Fibroblast of lung (primary cell): Measurements from ENCODE around the gene HRH1. TPM values are rescaled to one million over a fixed set of nuclear protein-coding genes. Genes with fewer than 3 reads are reported as not detected.
A peak's percentile ranks its signal among the peaks of the same experiment; 100 is the strongest.

Source experiments
- DNase-seq, 2 donors: peaks; one replicate each; pipeline versions ENCODE4 v3.0.0 to v3.0.0-alpha.2; 2010; ENCODE audit warnings: low read depth in 2 of 2
- H2AFZ ChIP-seq: 2 replicates; pipeline ENCODE4 v1.5.1; 2012; ENCODE audit warnings: low read length, control low read depth, inconsistent platforms
- H3K27ac ChIP-seq: 2 replicates; pipeline ENCODE4 v1.5.1; 2011; ENCODE audit warnings: low read length, control low read depth; ENCODE audit not compliant: insufficient read depth
- H3K27me3 ChIP-seq: 2 replicates; pipeline ENCODE4 v1.5.1; 2011; ENCODE audit warnings: mild to moderate bottlenecking, low read length; ENCODE audit not compliant: control insufficient read depth, insufficient read depth
- H3K36me3 ChIP-seq: 2 replicates; pipeline ENCODE4 v1.5.1; 2011; ENCODE audit warnings: low read length; ENCODE audit not compliant: control insufficient read depth, insufficient read depth
- H3K4me1 ChIP-seq: 2 replicates; pipeline ENCODE4 v1.5.1; 2011; ENCODE audit warnings: low read length; ENCODE audit not compliant: control insufficient read depth, insufficient read depth; ENCODE audit errors: extremely low read depth
- H3K4me2 ChIP-seq: 2 replicates; pipeline ENCODE4 v1.5.1; 2011; ENCODE audit warnings: low read length, control low read depth; ENCODE audit not compliant: insufficient read depth; ENCODE audit errors: extremely low read depth
- H3K4me3 ChIP-seq, 4 experiments: fragments of 200-600 bp in 1 of 4; sonication (generic) in 1 of 4; replicated peaks in 1 of 4; 2 replicates each; pipeline ENCODE4 v1.5.1; 2011 to 2016; ENCODE audit warnings: low read length in 4 of 4, low read depth in 3 of 4, mild to moderate bottlenecking in 3 of 4, control low read depth in 2 of 4, inconsistent platforms in 1 of 4, mixed read lengths in 1 of 4; ENCODE audit not compliant: insufficient read depth in 1 of 4; ENCODE audit errors: control extremely low read depth in 1 of 4
- H3K79me2 ChIP-seq: 2 replicates; pipeline ENCODE4 v1.5.1; 2012; ENCODE audit warnings: mild to moderate bottlenecking, low read length, inconsistent platforms; ENCODE audit not compliant: control insufficient read depth, insufficient read depth
- H3K9ac ChIP-seq: 2 replicates; pipeline ENCODE4 v1.5.1; 2011; ENCODE audit warnings: mild to moderate bottlenecking, low read length, control low read depth; ENCODE audit not compliant: insufficient read depth
- H3K9me3 ChIP-seq: 2 replicates; pipeline ENCODE4 v1.5.1; 2012; ENCODE audit warnings: low read depth, low read length; ENCODE audit not compliant: control insufficient read depth, insufficient read depth
- H4K20me1 ChIP-seq: 2 replicates; pipeline ENCODE4 v1.5.1; 2011; ENCODE audit warnings: low read length; ENCODE audit not compliant: control insufficient read depth, insufficient read depth; ENCODE audit errors: extremely low read depth
- EZH2 ChIP-seq: IDR thresholded peaks from 2 replicates; pipeline ENCODE4 v1.5.1; 2012; ENCODE audit warnings: low read length, control low read depth, mild to moderate bottlenecking; ENCODE audit errors: missing control alignments
- polyA plus RNA-seq, 2 donors: library from polyadenylated mRNA; depleted of rRNA in 1 of 2; stranded (reverse) in 1 of 2; unstranded in 1 of 2; fragments of >200 nt; gene quantifications; 2 replicates each; pipeline ENCODE4 v1.2.1, GENCODE V29; 2011 to 2012; ENCODE audit warnings: missing spikeins in 1 of 2
- total RNA-seq: library from RNA; depleted of rRNA; stranded (reverse); fragments of >200 nt; gene quantifications from 2 replicates; pipeline ENCODE4 v1.2.1, GENCODE V29; 2014
- TF ChIP-seq, protein P1 (sequence below), 2 donors: IDR thresholded peaks in 1 of 2; conservative IDR thresholded peaks in 1 of 2; 1 replicate in 1 of 2; 2 replicates in 1 of 2; pipeline ENCODE4 v1.5.1; 2011 to 2012; ENCODE audit warnings: low read length in 2 of 2, control low read depth in 1 of 2, inconsistent platforms in 1 of 2, low read depth in 1 of 2, mild to moderate bottlenecking in 1 of 2

Gene HRH1
- total and polyA plus RNA-seq, 2 donors (not counting 1 experiment from before 2014, with no cell fraction given), result 12.6 to 30.6 TPM

GRCh38 chr3:11116336-11117059, 37.8 kb upstream of the HRH1 start:
- peak in 1 of 2 donors; percentile 73 for DNase-seq
- H3K4me2 ChIP-seq, result no peak overlapping the region
- peaks cover 2% of the 10 kb centered on the region for H3K27me3 ChIP-seq

DNA sequence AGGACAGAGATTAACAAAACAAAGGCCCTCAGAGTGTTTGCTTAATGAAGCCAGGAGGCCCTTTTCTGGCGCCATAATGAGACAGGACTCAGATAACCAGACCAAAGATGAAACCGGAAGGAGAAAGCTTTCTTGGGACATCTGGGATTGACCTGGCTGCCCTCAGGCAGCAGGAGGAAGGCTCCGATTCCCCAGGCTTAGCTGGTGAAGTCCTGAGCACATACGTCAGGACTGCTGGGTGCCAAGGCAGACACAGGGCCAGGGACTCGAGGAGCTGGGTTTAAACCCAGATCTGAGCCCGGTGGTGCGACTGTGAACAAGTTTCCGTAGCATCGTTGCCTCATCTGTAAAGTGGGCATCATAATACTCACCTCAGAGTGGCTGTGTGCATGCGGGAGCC, 36.7 kb upstream of the HRH1 start:
- no peak overlapping the region for H2AFZ ChIP-seq

More at GRCh38 chr3:11116336-11117059, 37.8 kb upstream of the HRH1 start:
- Histone ChIP-seq H2AFZ (no peak overlapping the region), H3K36me3 (no peaks in the 10 kb centered on the region), H3K9ac (no peak overlapping the region), H3K27ac (no peak overlapping the region), H3K4me3 (no peak overlapping the region), H3K4me1 (no peaks in the 10 kb centered on the region), H4K20me1 (no peaks in the 10 kb centered on the region), H3K79me2 (no peaks in the 10 kb centered on the region), H3K9me3 (no peaks in the 10 kb centered on the region)
- no peak for TF ChIP-seq EZH2
- TF ChIP-seq, protein P1, sequence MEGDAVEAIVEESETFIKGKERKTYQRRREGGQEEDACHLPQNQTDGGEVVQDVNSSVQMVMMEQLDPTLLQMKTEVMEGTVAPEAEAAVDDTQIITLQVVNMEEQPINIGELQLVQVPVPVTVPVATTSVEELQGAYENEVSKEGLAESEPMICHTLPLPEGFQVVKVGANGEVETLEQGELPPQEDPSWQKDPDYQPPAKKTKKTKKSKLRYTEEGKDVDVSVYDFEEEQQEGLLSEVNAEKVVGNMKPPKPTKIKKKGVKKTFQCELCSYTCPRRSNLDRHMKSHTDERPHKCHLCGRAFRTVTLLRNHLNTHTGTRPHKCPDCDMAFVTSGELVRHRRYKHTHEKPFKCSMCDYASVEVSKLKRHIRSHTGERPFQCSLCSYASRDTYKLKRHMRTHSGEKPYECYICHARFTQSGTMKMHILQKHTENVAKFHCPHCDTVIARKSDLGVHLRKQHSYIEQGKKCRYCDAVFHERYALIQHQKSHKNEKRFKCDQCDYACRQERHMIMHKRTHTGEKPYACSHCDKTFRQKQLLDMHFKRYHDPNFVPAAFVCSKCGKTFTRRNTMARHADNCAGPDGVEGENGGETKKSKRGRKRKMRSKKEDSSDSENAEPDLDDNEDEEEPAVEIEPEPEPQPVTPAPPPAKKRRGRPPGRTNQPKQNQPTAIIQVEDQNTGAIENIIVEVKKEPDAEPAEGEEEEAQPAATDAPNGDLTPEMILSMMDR (conservative IDR thresholded peaks at IDR 0.05 in 1 of 2, IDR thresholded peaks at IDR 0.05 in 1 of 2; ENCODE audit: low read depth in 1 of 2, low read length in 2 of 2), result no peak

GRCh38 chr3:11118181-11118682, 36.1 kb upstream of the HRH1 start:
- no peaks in the 10 kb centered on the region for H4K20me1 ChIP-seq
- no peak overlapping the region for H3K9ac ChIP-seq
- no peaks in the 10 kb centered on the region for H3K4me1 ChIP-seq
- H3K79me2 ChIP-seq, result no peaks in the 10 kb centered on the region
- no peak overlapping the region for H2AFZ ChIP-seq
- peak; percentile 63 to 91 for DNase-seq
- no peaks in the 10 kb centered on the region for H3K9me3 ChIP-seq
- H3K27ac ChIP-seq, result no peak overlapping the region
- TF ChIP-seq EZH2, result no peak
- TF ChIP-seq, protein P1 (conservative IDR thresholded peaks at IDR 0.05 in 1 of 2, IDR thresholded peaks at IDR 0.05 in 1 of 2; ENCODE audit: low read depth in 1 of 2, low read length in 2 of 2), result no peak
- no peak overlapping the region for H3K4me2 ChIP-seq
- peaks cover 2% of the 10 kb centered on the region for H3K27me3 ChIP-seq
- no peaks in the 10 kb centered on the region for H3K36me3 ChIP-seq
- H3K4me3 ChIP-seq, result no peak overlapping the region

More for the DNA sequence above, 36.7 kb upstream of the HRH1 start:
- Histone ChIP-seq H3K4me1 (no peaks in the 10 kb centered on the region), H3K79me2 (no peaks in the 10 kb centered on the region), H3K4me3 (no peak overlapping the region), H3K27ac (no peak overlapping the region), H3K9me3 (no peaks in the 10 kb centered on the region), H3K4me2 (no peak overlapping the region), H3K9ac (no peak overlapping the region), H3K27me3 (peaks cover 2% of the 10 kb centered on the region), H3K36me3 (no peaks in the 10 kb centered on the region), H4K20me1 (no peaks in the 10 kb centered on the region)
- TF ChIP-seq EZH2, result no peak
- TF ChIP-seq, protein P1 (conservative IDR thresholded peaks at IDR 0.05 in 1 of 2, IDR thresholded peaks at IDR 0.05 in 1 of 2; ENCODE audit: low read depth in 1 of 2, low read length in 2 of 2), result no peak
- DNase-seq, result no peak
